GM12878 (cell line): ENCODE measurements around the gene PPP1R7. TPM values are rescaled to one million over a fixed set of nuclear protein-coding genes. Genes with fewer than 3 reads are reported as not detected.

Source experiments
- ATAC-seq: fragments of 200-7000 bp; cut with Tn5 transposase; 3 replicates; pipeline ENCODE4 v1.9.1; 2020; ENCODE audit warnings: mild to moderate bottlenecking, moderate library complexity
- BruUV-seq: library from RNA; stranded (reverse); fragments of 400-500 nt; replicated peaks from 2 replicates; lab custom pipeline; 2021; lab: Mats Ljungman, UMichigan
- CTCF ChIA-PET: fragments of 300-600 bp; sonication (Branson Sonifier 250); formaldehyde crosslinking; extraction: SDS; loops from one replicate; lab custom pipeline; 2021; ENCODE audit warnings: inconsistent platforms; lab: Yijun Ruan, JAX
- POLR2A ChIA-PET: fragments of 350-600 bp; formaldehyde crosslinking; extraction: SDS; loops from one replicate; lab custom pipeline; 2021; ENCODE audit warnings: inconsistent platforms; lab: Charles Lee
- RAD21 ChIA-PET: fragments of 300-600 bp; sonication (Branson Sonifier 250); formaldehyde crosslinking; loops from one replicate; lab custom pipeline; 2023; ENCODE audit warnings: antibody characterized with exemption; ENCODE audit not compliant: unreplicated experiment; lab: Charles Lee
- SMC1A ChIA-PET: fragments of 300-600 bp; sonication (Branson Sonifier 250); formaldehyde crosslinking; loops from one replicate; lab custom pipeline; 2023; ENCODE audit not compliant: unreplicated experiment, uncharacterized antibody; lab: Charles Lee
- DNase-seq: peaks from one replicate; pipeline ENCODE4 v3.0.0-alpha.2; 2011; ENCODE audit warnings: low read depth, low spot score
- FAIRE-seq: peaks from 3 replicates; lab custom pipeline; 2011; peaks lifted over from hg19 to GRCh38; lab: Jason Lieb, UNC
- H2AFZ ChIP-seq: 2 replicates; pipeline ENCODE4 v1.6.0; 2011; ENCODE audit warnings: low read depth, low read length, control low read depth; ENCODE audit not compliant: control insufficient read depth
- H3K27ac ChIP-seq: 2 replicates; pipeline ENCODE4 v1.5.1; 2011; ENCODE audit warnings: control low read depth; ENCODE audit not compliant: control insufficient read depth, insufficient read depth
- H3K27me3 ChIP-seq, 2 experiments: replicated peaks in 1 of 2; 2 replicates each; pipeline versions ENCODE4 v1.6.0 to v1.6.1; 2011; ENCODE audit warnings: low read length in 1 of 2; ENCODE audit not compliant: control insufficient read depth in 2 of 2, insufficient read depth in 2 of 2
- H3K36me3 ChIP-seq, 2 experiments: 2 replicates each; pipeline ENCODE4 v1.5.1; 2011; ENCODE audit warnings: low read length in 1 of 2; ENCODE audit not compliant: control insufficient read depth in 2 of 2, insufficient read depth in 2 of 2
- H3K4me1 ChIP-seq: 2 replicates; pipeline ENCODE4 v1.6.1; 2011; ENCODE audit warnings: mild to moderate bottlenecking, low read length, moderate library complexity, mixed read lengths; ENCODE audit not compliant: control insufficient read depth, insufficient read depth
- H3K4me2 ChIP-seq: 2 replicates; pipeline ENCODE4 v1.6.0; 2011; ENCODE audit warnings: control low read depth; ENCODE audit not compliant: control insufficient read depth, insufficient read depth
- H3K4me3 ChIP-seq: fragments of 200-600 bp; sonication (generic); 2 replicates; pipeline ENCODE4 v1.5.1; 2016
- H3K79me2 ChIP-seq: 2 replicates; pipeline ENCODE4 v1.6.0; 2011; ENCODE audit warnings: low read length; ENCODE audit not compliant: control insufficient read depth, insufficient read depth
- H3K9ac ChIP-seq: 2 replicates; pipeline ENCODE4 v1.8.0; 2011; ENCODE audit warnings: low read length, control low read depth, mixed read lengths; ENCODE audit not compliant: control insufficient read depth, insufficient read depth
- H3K9me3 ChIP-seq: replicated peaks from 3 replicates; pipeline ENCODE4 v1.5.1; 2011; ENCODE audit warnings: mild to moderate bottlenecking, low read length; ENCODE audit not compliant: control insufficient read depth, insufficient read depth
- H4K20me1 ChIP-seq: 2 replicates; pipeline ENCODE4 v1.6.0; 2011; ENCODE audit not compliant: control insufficient read depth, insufficient read depth
- BACH1 ChIP-seq: fragments of 450-650 bp; IDR thresholded peaks from 2 replicates; pipeline ENCODE4 v1.6.1; 2017; ENCODE audit warnings: mild to moderate bottlenecking, borderline replicate concordance
- CBFB ChIP-seq: IDR thresholded peaks from 2 replicates; pipeline ENCODE4 v1.6.1; 2016; ENCODE audit warnings: antibody characterized with exemption, low read depth
- CBX5 ChIP-seq: sonication (generic); IDR thresholded peaks from 2 replicates; pipeline ENCODE4 v1.6.1; 2016; ENCODE audit warnings: low read depth, moderate library complexity, mild to moderate bottlenecking, inconsistent platforms
- CREM ChIP-seq: IDR thresholded peaks from 2 replicates; pipeline ENCODE4 v1.6.1; 2014; ENCODE audit warnings: antibody characterized with exemption, low read depth
- EP300 ChIP-seq, 2 experiments: fragments of 150-350 bp in 1 of 2; IDR thresholded peaks; 2 replicates each; pipeline ENCODE4 v1.6.1; 2011 to 2012; ENCODE audit warnings: low read depth in 2 of 2, low read length in 2 of 2, borderline replicate concordance in 1 of 2, improper control_type of control experiment in 1 of 2, inconsistent platforms in 1 of 2; ENCODE audit not compliant: control insufficient read depth in 1 of 2
- IRF3 ChIP-seq: fragments of 450-650 bp; IDR thresholded peaks from 2 replicates; pipeline ENCODE4 v1.6.1; 2014; ENCODE audit warnings: mild to moderate bottlenecking
- JUND ChIP-seq: IDR thresholded peaks from 2 replicates; pipeline ENCODE4 v1.6.1; 2012; ENCODE audit warnings: low read depth, mild to moderate bottlenecking, low read length, improper control_type of control experiment, moderate library complexity
- NR2F1 ChIP-seq: fragments of 450-650 bp; conservative IDR thresholded peaks from 2 replicates; pipeline ENCODE4 v1.6.1; 2017; ENCODE audit warnings: mild to moderate bottlenecking
- PKNOX1 ChIP-seq: fragments of 450-650 bp; IDR thresholded peaks from 2 replicates; pipeline ENCODE4 v1.6.1; 2016; ENCODE audit warnings: mild to moderate bottlenecking
- PML ChIP-seq: IDR thresholded peaks from 2 replicates; pipeline ENCODE4 v1.6.1; 2012; ENCODE audit warnings: low read length, inconsistent platforms
- PRDM15 ChIP-seq: fragments of 450-650 bp; formaldehyde crosslinking; IDR thresholded peaks from 2 replicates; pipeline ENCODE4 v1.4.0; 2020; ENCODE audit warnings: mild to moderate bottlenecking, moderate library complexity
- RCOR1 ChIP-seq: conservative IDR thresholded peaks from 2 replicates; pipeline ENCODE4 v1.6.1; 2012; ENCODE audit warnings: low read depth, low read length, improper control_type of control experiment
- RFX5 ChIP-seq: IDR thresholded peaks from 2 replicates; pipeline ENCODE4 v1.6.1; 2011; ENCODE audit warnings: low read depth, low read length, improper control_type of control experiment
- SMAD1 ChIP-seq: fragments of 450-650 bp; IDR thresholded peaks from 2 replicates; pipeline ENCODE4 v1.6.1; 2018; ENCODE audit warnings: mild to moderate bottlenecking, low read depth; ENCODE audit not compliant: partially characterized antibody
- SRF ChIP-seq, 2 experiments: IDR thresholded peaks; 2 replicates each; pipeline ENCODE4 v1.6.1; 2011; ENCODE audit warnings: low read depth in 2 of 2, low read length in 2 of 2, mild to moderate bottlenecking in 1 of 2, moderate library complexity in 1 of 2
- STAT1 ChIP-seq: fragments of 450-650 bp; conservative IDR thresholded peaks from 2 replicates; pipeline ENCODE4 v1.6.1; 2014; ENCODE audit warnings: antibody characterized with exemption, mild to moderate bottlenecking
- YY1 ChIP-seq: IDR thresholded peaks from 2 replicates; pipeline ENCODE4 v1.6.1; 2011; ENCODE audit warnings: low read depth, mild to moderate bottlenecking, low read length
- ZZZ3 ChIP-seq: IDR thresholded peaks from 2 replicates; pipeline ENCODE4 v1.6.1; 2011; ENCODE audit warnings: low read depth; ENCODE audit not compliant: control insufficient read depth, insufficient read length
- WGBS: methylation state at CpG from one replicate; pipeline ENCODE4 v1.1.6; 2016; ENCODE audit warnings: low lambda C conversion rate; ENCODE audit not compliant: insufficient replicate concordance, insufficient coverage; ENCODE audit errors: missing lambda C conversion rate; 5-methylcytosine and 5-hydroxymethylcytosine counted together
- in situ Hi-C: fragments of 300-500 bp; cut with MboI; formaldehyde crosslinking; loops from 9 replicates; pipeline ENCODE4 v1.14.3; 2018; ENCODE audit warnings: mixed read lengths
- intact Hi-C: fragments of 100-400 bp; cut with micrococcal nuclease; formaldehyde crosslinking; loops from one replicate; pipeline ENCODE4 v1.14.2; 2022; ENCODE audit not compliant: unreplicated experiment
- polyA plus RNA-seq, 11 experiments: library from polyadenylated mRNA; depleted of rRNA in 4 of 11; unstranded in 6 of 11; stranded (reverse) in 5 of 11; fragments of >200 nt; fragmentation: Nextera tagmentation in 4 of 11; fragmentation: Illumina TruSeq in 1 of 11; extraction: Ambion mirVana in 4 of 11; extraction: Trizol in 1 of 11; gene quantifications; 1 replicate in 1 of 11; 2 replicates in 10 of 11; pipeline versions ENCODE4 v1.2.1 to v1.2.3, GENCODE V29; 2011 to 2016; ENCODE audit warnings: inconsistent platforms in 2 of 11, missing spikeins in 2 of 11, low read depth in 1 of 11
- total RNA-seq, 4 experiments: library from RNA; depleted of rRNA in 3 of 4; stranded (reverse); fragments of >200 nt in 3 of 4; fragmentation: Illumina TruSeq in 1 of 4; extraction: Trizol in 1 of 4; gene quantifications; 2 replicates each; pipeline versions ENCODE4 v1.2.1 to v1.2.3, GENCODE V29; 2013 to 2021

Gene PPP1R7
- total and polyA plus RNA-seq, 10 of the 15 experiments (the other 5 are each of a cell fraction or from before 2014, with no cell fraction given), result 78.5 to 174 (median 93.7) TPM

- TF ChIP-seq RFX5, result no peak
- TF ChIP-seq STAT1, result no peak
- TF ChIP-seq IRF3, result no peak
- TF ChIP-seq SMAD1, result no peak
- no peak for TF ChIP-seq ZZZ3
- no peak for TF ChIP-seq PKNOX1
- TF ChIP-seq SRF (IDR thresholded peaks at IDR 0.05; ENCODE audit: low read depth in 2 of 2, low read length in 2 of 2), result no peak
- TF ChIP-seq RCOR1, result no peak
- no peak for TF ChIP-seq EP300 (IDR thresholded peaks at IDR 0.05; ENCODE audit: borderline replicate concordance in 1 of 2, control insufficient read depth in 1 of 2, low read depth in 2 of 2, low read length in 2 of 2)
- no peak for TF ChIP-seq NR2F1
- no peak for TF ChIP-seq PML
Measured at GRCh38 chr2:241133436-241133820, 16.8 kb upstream of the PPP1R7 start (continued).

- CTCF ChIA-PET, result interaction anchor here (0.9 kb wide), 1 partner anchor 15 kb away, joined by 3 read pairs; the partner anchor contains the start of gene PASK
- intact Hi-C loops (no loop called here), in situ Hi-C loops (no loop called here)
- H3K9ac ChIP-seq, result no peak overlapping the region
- H3K79me2 ChIP-seq, result no peaks in the 10 kb centered on the region
- no peak overlapping the region for H3K4me3 ChIP-seq
- WGBS, result 68% methylated on average over 7 of the region's 7 CpGs
- H3K27ac ChIP-seq, result no peak overlapping the region
- H2AFZ ChIP-seq, result no peak overlapping the region
- FAIRE-seq (no peak), ATAC-seq (no peak), DNase-seq (no peak)
- no peak overlapping the region for H3K4me2 ChIP-seq
- no TSS peak for BruUV-seq
- H3K27me3 ChIP-seq, result no peaks in the 10 kb centered on the region
- no peaks in the 10 kb centered on the region for H3K9me3 ChIP-seq
- POLR2A ChIA-PET, result interaction anchor here (0.5 to 1.0 kb wide), 2 partner anchors 15 to 1016 kb away, joined by 4 to 5 read pairs; partner anchors contain the start of gene PPP1R7
- SMC1A ChIA-PET, result interaction anchor here (0.7 kb wide), 1 partner anchor 56 kb away, joined by 4 read pairs; no protein-coding TSS in a partner anchor
- H4K20me1 ChIP-seq, result no peaks in the 10 kb centered on the region
- peaks cover under 1% of the 10 kb centered on the region for H3K4me1 ChIP-seq
- RAD21 ChIA-PET, result no interaction called here
- H3K36me3 ChIP-seq, result peaks cover 6 to 20% of the 10 kb centered on the region in 2 experiments
- TF ChIP-seq CBX5, result no peak
- no peak for TF ChIP-seq CBFB
- TF ChIP-seq BACH1, result no peak
- no peak for TF ChIP-seq YY1
- no peak for TF ChIP-seq PRDM15 (CRISPR knock-in tag)
- no peak for TF ChIP-seq JUND
- TF ChIP-seq CREM, result no peak
Measured at GRCh38 chr2:241134711-241135110, 15.6 kb upstream of the PPP1R7 start.
